Midbrain (tissue), 1 donor: ENCODE measurements around the gene GNAQ.
A peak's percentile ranks its signal among the peaks of the same experiment; 100 is the strongest.
"Not testable (repeated sequence)": the region's sequence is repeated elsewhere in the genome, so short reads cannot be mapped to it uniquely, and the experiment has no call there.

Experiments used
- DNase-seq: peaks from one replicate; lab custom pipeline; 2025; lab: John Stamatoyannopoulos, UW

GNAQ gene

GRCh38 chr9:77690723-77691122, 340.9 kb downstream of the GNAQ start:
- not testable (repeated sequence) for DNase-seq

GRCh38 chr9:77690119-77690518, 341.5 kb downstream of the GNAQ start:
- not testable (repeated sequence) for DNase-seq

GRCh38 chr9:77687737-77688136, 343.9 kb downstream of the GNAQ start:
- DNase-seq = not testable (repeated sequence)

- DNase-seq = no peak
These were observed 351.0 kb downstream of the GNAQ start for GRCh38 chr9:77680581-77680980.

- DNase-seq = no peak
These were observed 351.8 kb downstream of the GNAQ start for GRCh38 chr9:77679661-77680368.

- DNase-seq = no peak
These were observed 352.5 kb downstream of the GNAQ start for GRCh38 chr9:77679088-77679487.

- DNase-seq = peak; percentile 5
These were observed 353.6 kb downstream of the GNAQ start for GRCh38 chr9:77677957-77678535.

GRCh38 chr9:77677397-77677796, 354.2 kb downstream of the GNAQ start:
- peak; percentile 1 for DNase-seq

GRCh38 chr9:77673941-77674791, 357.4 kb downstream of the GNAQ start:
- DNase-seq = no peak

- no peak for DNase-seq
These were observed 359.4 kb downstream of the GNAQ start for GRCh38 chr9:77672183-77672582.

GRCh38 chr9:77667151-77667550, 364.5 kb downstream of the GNAQ start:
- no peak for DNase-seq
